H1 (cell line): ENCODE measurements around the gene GTF2IRD1. TPM values are rescaled to one million over a fixed set of nuclear protein-coding genes. Genes with fewer than 3 reads are reported as not detected.
A peak's percentile ranks its signal among the peaks of the same experiment; 100 is the strongest.

Experiments
- CTCF ChIA-PET: fragments of 300-600 bp; sonication (Branson Sonifier 250); formaldehyde crosslinking; loops from one replicate; lab custom pipeline; 2021; ENCODE audit not compliant: partially characterized antibody; lab: Charles Lee
- POLR2A ChIA-PET: fragments of 300-600 bp; sonication (Branson Sonifier 250); formaldehyde crosslinking; loops from one replicate; lab custom pipeline; 2021; ENCODE audit warnings: inconsistent platforms; ENCODE audit not compliant: partially characterized antibody; lab: Charles Lee
- DNase-seq, 2 experiments: peaks; one replicate each; pipeline versions ENCODE4 v3.0.0 to v3.0.0-alpha.2; 2010 to 2022; ENCODE audit warnings: low spot score in 2 of 2, low read depth in 1 of 2, mixed read lengths in 1 of 2
- FAIRE-seq: peaks from 2 replicates; lab custom pipeline; 2011; peaks lifted over from hg19 to GRCh38; lab: Jason Lieb, UNC
- H2AFZ ChIP-seq: 2 replicates; pipeline ENCODE4 v1.8.1; 2012; ENCODE audit warnings: low read length, inconsistent platforms
- H2AK5ac ChIP-seq: 2 replicates; pipeline ENCODE4 v1.6.1; 2013; ENCODE audit warnings: low read depth, low read length
- H2BK120ac ChIP-seq: replicated peaks from 2 replicates; pipeline ENCODE3; 2013; ENCODE audit warnings: low read depth, low read length, inconsistent platforms
- H2BK12ac ChIP-seq: 2 replicates; pipeline ENCODE4 v1.6.1; 2013; ENCODE audit warnings: low read depth, low read length
- H2BK15ac ChIP-seq: 2 replicates; pipeline ENCODE4 v1.6.1; 2013; ENCODE audit warnings: low read length
- H2BK20ac ChIP-seq: 2 replicates; pipeline ENCODE4 v1.6.1; 2013; ENCODE audit warnings: low read length
- H2BK5ac ChIP-seq: 2 replicates; pipeline ENCODE4 v1.6.1; 2013; ENCODE audit warnings: low read depth, low read length
- H3K14ac ChIP-seq: 2 replicates; pipeline ENCODE4 v1.6.1; 2013; ENCODE audit warnings: inconsistent platforms; ENCODE audit not compliant: insufficient read length
- H3K18ac ChIP-seq: 2 replicates; pipeline ENCODE4 v1.6.1; 2013; ENCODE audit warnings: low read length; ENCODE audit errors: extremely low read depth
- H3K23ac ChIP-seq: 2 replicates; pipeline ENCODE4 v1.6.1; 2013; ENCODE audit warnings: inconsistent platforms; ENCODE audit not compliant: insufficient read length
- H3K23me2 ChIP-seq: 2 replicates; pipeline ENCODE4 v1.6.1; 2013; ENCODE audit warnings: low read depth, low read length
- H3K27ac ChIP-seq: 2 replicates; pipeline ENCODE4 v1.6.1; 2011; ENCODE audit warnings: low read depth, low read length, inconsistent platforms
- H3K27me3 ChIP-seq, 4 experiments: replicated peaks in 1 of 4; 1 replicate in 1 of 4; 2 replicates in 3 of 4; pipeline versions ENCODE4 v1.6.1 to v1.8.1; 2011 to 2013; ENCODE audit warnings: low read length in 3 of 4, mild to moderate bottlenecking in 3 of 4, inconsistent platforms in 2 of 4, mixed read lengths in 2 of 4, moderate library complexity in 1 of 4; ENCODE audit not compliant: control insufficient read depth in 3 of 4, insufficient read depth in 3 of 4; ENCODE audit errors: extremely low read depth in 1 of 4
- H3K36me3 ChIP-seq, 4 experiments: 2 replicates each; pipeline versions ENCODE4 v1.6.1 to v1.8.1; 2011 to 2013; ENCODE audit warnings: mild to moderate bottlenecking in 4 of 4, low read length in 3 of 4, moderate library complexity in 2 of 4, control low read depth in 1 of 4, inconsistent platforms in 1 of 4; ENCODE audit not compliant: insufficient read depth in 4 of 4, control insufficient read depth in 2 of 4
- H3K4ac ChIP-seq: replicated peaks from 2 replicates; pipeline ENCODE3; 2013; ENCODE audit warnings: low read length, low read depth, mixed read lengths, inconsistent platforms; ENCODE audit not compliant: insufficient read length
- H3K4me1 ChIP-seq, 4 experiments: replicated peaks in 1 of 4; 1 replicate in 1 of 4; 2 replicates in 3 of 4; pipeline versions ENCODE4 v1.6.1 to v1.8.1; 2011 to 2013; ENCODE audit warnings: low read length in 3 of 4, inconsistent platforms in 2 of 4, mixed read lengths in 1 of 4; ENCODE audit not compliant: insufficient read depth in 4 of 4, control insufficient read depth in 3 of 4
- H3K4me2 ChIP-seq, 2 experiments: 2 replicates each; pipeline versions ENCODE4 v1.6.1 to v1.8.1; 2011 to 2013; ENCODE audit warnings: low read depth in 2 of 2, low read length in 2 of 2, control low read depth in 1 of 2, inconsistent platforms in 1 of 2, mild to moderate bottlenecking in 1 of 2; ENCODE audit not compliant: insufficient read depth in 1 of 2
- H3K4me3 ChIP-seq, 4 experiments: fragments of 200-600, 300-600 bp in 1 of 4; sonication (generic), shearing (Covaris generic), sonication (Bioruptor Twin) in 1 of 4; 2 replicates each; pipeline versions ENCODE4 v1.5.1 to v1.8.1; 2011 to 2016; ENCODE audit warnings: low read length in 4 of 4, low read depth in 3 of 4, control low read depth in 2 of 4, inconsistent platforms in 2 of 4, mild to moderate bottlenecking in 2 of 4, mixed read lengths in 1 of 4, moderate library complexity in 1 of 4; ENCODE audit not compliant: insufficient read depth in 2 of 4; ENCODE audit errors: extremely low read depth in 1 of 4
- H3K56ac ChIP-seq: replicated peaks from 2 replicates; pipeline ENCODE3; 2013; ENCODE audit warnings: low read depth, mild to moderate bottlenecking, mixed read lengths, low read length, inconsistent platforms; ENCODE audit not compliant: insufficient read length
- H3K79me1 ChIP-seq: 2 replicates; pipeline ENCODE4 v1.6.1; 2013; ENCODE audit warnings: low read depth, low read length, control low read depth
- H3K79me2 ChIP-seq, 2 experiments: 2 replicates each; pipeline versions ENCODE4 v1.6.1 to v1.8.1; 2012 to 2013; ENCODE audit warnings: low read length in 2 of 2, mild to moderate bottlenecking in 2 of 2, inconsistent platforms in 1 of 2; ENCODE audit not compliant: insufficient read depth in 2 of 2, control insufficient read depth in 1 of 2
- H3K9ac ChIP-seq, 4 experiments: replicated peaks in 1 of 4; 1 replicate in 1 of 4; 2 replicates in 3 of 4; pipeline versions ENCODE4 v1.6.1 to v1.8.1; 2011 to 2013; ENCODE audit warnings: low read depth in 3 of 4, low read length in 3 of 4, control low read depth in 2 of 4, mild to moderate bottlenecking in 2 of 4, moderate library complexity in 2 of 4, inconsistent platforms in 1 of 4; ENCODE audit errors: extremely low read depth in 1 of 4
- H3K9me3 ChIP-seq, 2 experiments: 2 replicates each; pipeline versions ENCODE4 v1.6.1 to v1.8.1; 2012 to 2013; ENCODE audit warnings: mild to moderate bottlenecking in 2 of 2, moderate library complexity in 2 of 2, control low read depth in 1 of 2, inconsistent platforms in 1 of 2, low read depth in 1 of 2, low read length in 1 of 2, mixed read lengths in 1 of 2; ENCODE audit not compliant: insufficient read depth in 2 of 2
- H4K20me1 ChIP-seq, 2 experiments: replicated peaks in 1 of 2; 2 replicates each; pipeline versions ENCODE3 to v1.8.1; 2011 to 2013; ENCODE audit warnings: inconsistent platforms in 2 of 2, low read length in 2 of 2, mild to moderate bottlenecking in 1 of 2; ENCODE audit not compliant: insufficient read depth in 2 of 2, control insufficient read depth in 1 of 2
- H4K5ac ChIP-seq: 2 replicates; pipeline ENCODE4 v1.6.1; 2013; ENCODE audit warnings: low read length, low read depth, mixed read lengths, inconsistent platforms; ENCODE audit not compliant: insufficient read length
- H4K8ac ChIP-seq: 2 replicates; pipeline ENCODE4 v1.8.0; 2013; ENCODE audit warnings: mild to moderate bottlenecking, moderate library complexity, low read length, inconsistent platforms; ENCODE audit not compliant: insufficient read depth; ENCODE audit errors: extremely low read depth
- H4K91ac ChIP-seq: replicated peaks from 2 replicates; pipeline ENCODE3; 2013; ENCODE audit warnings: low read length, mixed read lengths, inconsistent platforms; ENCODE audit not compliant: insufficient read length
- KDM1A ChIP-seq: fragments of 200-600, 300-600 bp; sonication (generic); IDR thresholded peaks from 2 replicates; pipeline ENCODE4 v1.7.1; 2016; ENCODE audit warnings: mild to moderate bottlenecking, low read length, borderline replicate concordance
- PHF8 ChIP-seq: fragments of 200-600 bp; sonication (generic); conservative IDR thresholded peaks from 2 replicates; pipeline ENCODE4 v1.7.1; 2012; ENCODE audit warnings: low read depth, mild to moderate bottlenecking, inconsistent platforms, low read length, moderate library complexity
- TAF1 ChIP-seq: IDR thresholded peaks from 2 replicates; pipeline ENCODE4 v1.6.1; 2011; ENCODE audit warnings: mild to moderate bottlenecking, low read depth, low read length
- WGBS, 2 experiments: shearing (Covaris generic) in 1 of 2; methylation state at CpG; one replicate each; pipeline versions ENCODE4 v1.1.6 to v1.1.7; 2013 to 2015; ENCODE audit warnings: low lambda C conversion rate in 2 of 2, mixed read lengths in 2 of 2, inconsistent platforms in 1 of 2, low coverage in 1 of 2, missing lambda C conversion rate in 1 of 2; ENCODE audit not compliant: insufficient replicate concordance in 2 of 2, insufficient coverage in 1 of 2, insufficient read length in 1 of 2; ENCODE audit errors: extremely low coverage in 1 of 2, missing lambda C conversion rate in 1 of 2; 5-methylcytosine and 5-hydroxymethylcytosine counted together
- polyA plus RNA-seq, 7 experiments: library from polyadenylated mRNA; depleted of rRNA in 3 of 7; stranded (reverse) in 5 of 7; unstranded in 2 of 7; fragments of >200 nt in 5 of 7; fragments of 200-250 nt in 2 of 7; gene quantifications; 1 replicate in 5 of 7; 2 replicates in 1 of 7; 4 replicates in 1 of 7; pipeline versions ENCODE4 v1.2.1 to v1.2.3, GENCODE V29; 2011 to 2013; ENCODE audit warnings: missing spikeins in 2 of 7, mixed read lengths in 2 of 7
- total RNA-seq: library from RNA; stranded (reverse); fragmentation: NEBNext Ultra II Directional; extraction: Animal tissue kit (Norgen Biotek cat#: 25700); gene quantifications from 2 replicates; pipeline ENCODE4 v1.2.1, GENCODE V29; 2021

The GTF2IRD1 gene
- total and polyA plus RNA-seq, 2 of the 8 experiments (the other 6 are each of a cell fraction or from before 2014, with no cell fraction given) = 27.4 to 45.4 TPM

DNA sequence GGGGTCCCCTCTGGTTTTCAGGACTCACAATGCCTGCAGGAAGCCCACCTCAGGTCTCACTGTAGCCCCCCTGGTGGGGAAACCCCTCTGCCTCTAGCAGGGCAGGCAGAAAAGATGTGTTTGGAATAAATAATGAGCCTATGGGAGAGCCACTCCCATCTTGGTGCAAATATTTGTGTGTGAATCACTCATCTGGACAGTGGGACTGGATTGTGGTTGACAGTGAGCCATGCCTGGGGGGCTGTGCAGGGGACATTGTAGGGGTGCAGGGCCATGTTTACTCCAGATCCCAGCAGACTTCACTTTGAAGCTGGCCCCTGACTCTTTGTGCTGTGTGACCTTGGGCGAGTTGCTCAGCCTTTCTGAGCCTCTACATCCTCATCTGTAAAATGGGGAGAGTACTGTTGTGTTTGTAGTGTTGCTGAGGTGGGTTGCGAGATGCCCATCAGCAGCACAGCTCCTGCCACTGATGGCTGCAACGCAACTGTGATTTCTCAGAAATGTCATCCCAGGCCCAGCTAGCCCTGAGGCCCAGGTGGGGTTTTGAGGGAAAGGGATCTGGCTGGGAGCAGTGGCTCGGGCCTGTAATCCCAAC lies 20.7 kb downstream of the GTF2IRD1 start:
- Histone ChIP-seq H3K4me1 (peaks cover 0 to 4% (median under 1%) of the 10 kb centered on the region in 4 experiments; a peak in 2 of 7 replicates), H2BK12ac (no peak overlapping the region), H2AFZ (no peak overlapping the region), H2BK15ac (no peak overlapping the region), H3K27me3 (no peaks in the 10 kb centered on the region), H2BK120ac (no peak overlapping the region), H2AK5ac (no peak overlapping the region), H3K14ac (no peak overlapping the region), H3K79me1 (peaks cover 26% of the 10 kb centered on the region), H3K9ac (no peak overlapping the region; a peak in 1 of 7 replicates), H4K5ac (no peak overlapping the region), H3K23ac (no peak overlapping the region), H2BK5ac (no peak overlapping the region), H3K4ac (no peak overlapping the region), H2BK20ac (no peak overlapping the region), H3K56ac (no peak overlapping the region), H4K91ac (no peak overlapping the region), H3K18ac (no peak overlapping the region; the same call in 1 of the 2 replicates), H4K8ac (peak overlapping the region; percentile 45), H4K20me1 (peaks cover 6 to 18% of the 10 kb centered on the region in 2 experiments), H3K79me2 (peaks cover 10 to 60% of the 10 kb centered on the region in 2 experiments; a peak in 3 of 4 replicates), H3K4me3 (no peak overlapping the region), H3K9me3 (no peaks in the 10 kb centered on the region), H3K36me3 (no peaks in the 10 kb centered on the region), H3K4me2 (no peak overlapping the region), H3K23me2 (no peaks in the 10 kb centered on the region), H3K27ac (no peak overlapping the region)
- POLR2A ChIA-PET = interaction anchor here (0.6 to 2.5 kb wide), 4 partner anchors 15 to 347 kb away, joined by 3 to 10 read pairs (median 6); no protein-coding TSS in a partner anchor
- DNase-seq = no peak
- WGBS, 2 experiments = 90% methylated on average over 4 of the region's 4 CpGs; no CpG with 5 or more reads in 1 of the 2 experiments
- no peak for TF ChIP-seq TAF1
- TF ChIP-seq KDM1A = peak; percentile 83; the same call in 1 of the 2 replicates
- no peak for TF ChIP-seq PHF8
- FAIRE-seq = no peak
- CTCF ChIA-PET = interaction anchor here (0.6 to 1.7 kb wide), 5 partner anchors 9 to 217 kb away, joined by 3 to 4 read pairs (median 3); no protein-coding TSS in a partner anchor
